Measurements from ENCODE around the gene CPM.

GRCh38 chr12:68954811-68955210, 21.8 kb upstream of the CPM start:
- TF ChIP-seq CTCF (IDR thresholded peaks at IDR 0.05), result no peak
- TF ChIP-seq POLR2A (IDR thresholded peaks at IDR 0.05), result no peak
- no peak for TF ChIP-seq EP300 (IDR thresholded peaks at IDR 0.05)
